Measurements from ENCODE around the gene RAMP1. TPM values are rescaled to one million over a fixed set of nuclear protein-coding genes. Genes with fewer than 3 reads are reported as not detected.
A peak's percentile ranks its signal among the peaks of the same experiment; 100 is the strongest.

Gene RAMP1
- total RNA-seq, 1 experiment from 2014 or later, result 23.4 TPM

DNA sequence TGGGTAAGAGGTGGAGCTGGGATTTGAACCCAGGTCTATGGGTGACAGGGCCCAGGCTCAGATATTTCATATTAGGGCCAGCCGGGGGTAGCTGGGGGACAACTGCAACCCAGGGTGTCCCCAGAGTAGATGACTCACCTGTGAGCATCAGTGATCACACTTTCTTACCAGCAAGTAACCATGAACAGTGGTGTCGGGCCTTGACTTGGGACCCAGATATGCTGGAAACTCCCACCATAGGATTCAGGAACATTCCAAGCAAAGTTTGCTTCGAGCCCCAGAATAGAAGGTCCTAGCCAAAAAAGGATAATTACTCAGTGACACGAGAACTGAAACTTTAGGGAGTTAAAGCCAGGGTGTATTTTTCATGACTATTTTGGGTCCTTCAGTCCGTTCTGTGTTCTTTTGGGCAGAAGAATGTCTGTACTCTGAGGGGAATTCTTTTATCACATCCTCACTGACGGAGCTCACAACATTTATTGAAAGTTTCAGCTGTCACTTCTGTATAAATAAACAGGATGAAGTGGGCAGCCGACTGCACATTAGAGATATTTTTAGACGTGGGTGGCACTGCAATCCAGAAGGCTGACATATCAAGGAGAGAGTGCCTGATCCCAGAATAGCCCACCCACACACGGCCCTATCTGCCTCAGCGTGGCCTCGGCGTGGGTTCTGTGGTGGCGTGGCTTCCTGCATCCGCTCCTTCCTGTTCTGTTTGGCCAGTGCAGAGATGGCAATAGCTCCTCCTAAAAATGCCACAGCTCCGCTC, 45.6 kb downstream of the RAMP1 start:
- H3K4me3 ChIP-seq (replicated peaks in 1 of 2; ENCODE audit: low read depth in 1 of 2, low read length in 2 of 2), result no peak overlapping the region
- no peaks in the 10 kb centered on the region for H3K79me2 ChIP-seq (ENCODE audit: insufficient read depth, low read length)
- no TSS peak for BruUV-seq (replicated peaks)
- H3K27ac ChIP-seq (ENCODE audit: low read depth, low read length), result no peak overlapping the region
- peaks cover 7 to 18% of the 10 kb centered on the region in 2 experiments for H3K4me1 ChIP-seq (ENCODE audit: control insufficient read depth in 1 of 2, insufficient read depth in 2 of 2, low read length in 2 of 2)
- DNase-seq (ENCODE audit: low read depth, low spot score), result no peak
- H4K20me1 ChIP-seq (ENCODE audit: insufficient read depth), result no peaks in the 10 kb centered on the region
- TF ChIP-seq SRF (IDR thresholded peaks at IDR 0.05; ENCODE audit: low read depth), result no peak
- TF ChIP-seq CTCF (IDR thresholded peaks at IDR 0.05 in 2 of 3, conservative IDR thresholded peaks at IDR 0.05 in 1 of 3; ENCODE audit: borderline replicate concordance in 1 of 3, insufficient read depth in 1 of 3, low read depth in 2 of 3, low read length in 2 of 3), result no peak
- TF ChIP-seq SP1 (IDR thresholded peaks at IDR 0.05; ENCODE audit: low read depth), result peak; percentile 20; the same call in 1 of the 2 replicates
- TF ChIP-seq POLR2AphosphoS5 (IDR thresholded peaks at IDR 0.05; ENCODE audit: low read depth, low read length), result no peak
- TF ChIP-seq EGR1 (IDR thresholded peaks at IDR 0.05; ENCODE audit: low read depth), result peak; percentile 68; the same call in 1 of the 2 replicates
- no peak overlapping the region for H3K9ac ChIP-seq (ENCODE audit: low read length)
- ChIA-PET RAD21 (ENCODE audit: low non-redundant PET in 1 of 2, low total read pairs in 2 of 2, uncharacterized antibody in 2 of 2, unreplicated experiment in 2 of 2) (no interaction called here), POLR2A (no interaction called here), CTCF (no interaction called here)
- no peaks in the 10 kb centered on the region for H3K9me2 ChIP-seq (ENCODE audit: insufficient read depth)
- H3K9me3 ChIP-seq (ENCODE audit: control insufficient read depth in 1 of 2, insufficient read depth in 1 of 2, low read depth in 1 of 2, low read length in 2 of 2), result peaks cover 0 to 8% of the 10 kb centered on the region in 2 experiments; a peak in 1 of 4 replicates
- no peak overlapping the region for H2AFZ ChIP-seq (ENCODE audit: low read depth, low read length, poor library complexity, severe bottlenecking)
- ATAC-seq, result no peak
- H3K36me3 ChIP-seq (ENCODE audit: control insufficient read depth in 1 of 2, insufficient read depth in 2 of 2, low read length in 2 of 2), result no peaks in the 10 kb centered on the region
- H3K4me2 ChIP-seq (ENCODE audit: low read length), result peak overlapping the region; percentile 20
- intact Hi-C loops (cut with micrococcal nuclease), result no loop called here
- no peaks in the 10 kb centered on the region for H3K27me3 ChIP-seq (ENCODE audit: insufficient read depth, low read length)

DNA sequence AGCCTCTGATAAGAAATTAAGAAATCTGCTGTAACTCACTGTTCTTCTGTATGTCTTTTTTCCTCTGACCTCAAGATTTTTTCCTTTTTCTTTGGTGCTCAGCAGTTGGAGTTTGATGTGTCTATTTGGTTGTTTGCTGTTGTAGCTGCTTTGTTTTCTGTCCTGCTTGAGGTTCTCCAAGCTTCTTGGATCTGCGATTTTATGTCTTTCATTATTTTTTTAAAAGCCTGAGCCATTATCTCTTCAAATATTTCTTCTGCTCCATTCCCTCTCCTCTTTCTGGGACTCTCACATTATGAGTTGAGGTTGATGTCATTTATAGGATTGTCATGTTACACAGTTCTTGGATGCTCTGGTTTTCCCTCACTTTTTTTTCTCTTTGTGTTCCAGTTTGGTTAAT, 47.7 kb downstream of the RAMP1 start:
- ATAC-seq, result no peak

More for the DNA sequence above, 47.7 kb downstream of the RAMP1 start:
- Histone ChIP-seq H3K9ac (ENCODE audit: low read length) (no peak overlapping the region), H3K4me3 (replicated peaks in 1 of 2; ENCODE audit: low read depth in 1 of 2, low read length in 2 of 2) (no peak overlapping the region), H3K9me3 (ENCODE audit: control insufficient read depth in 1 of 2, insufficient read depth in 1 of 2, low read depth in 1 of 2, low read length in 2 of 2) (peaks cover 0 to 16% of the 10 kb centered on the region in 2 experiments; a peak in 1 of 4 replicates), H3K4me2 (ENCODE audit: low read length) (no peak overlapping the region), H3K27me3 (ENCODE audit: insufficient read depth, low read length) (no peaks in the 10 kb centered on the region), H2AFZ (ENCODE audit: low read depth, low read length, poor library complexity, severe bottlenecking) (no peak overlapping the region), H4K20me1 (ENCODE audit: insufficient read depth) (no peaks in the 10 kb centered on the region), H3K27ac (ENCODE audit: low read depth, low read length) (no peak overlapping the region), H3K9me2 (ENCODE audit: insufficient read depth) (no peaks in the 10 kb centered on the region), H3K4me1 (ENCODE audit: control insufficient read depth in 1 of 2, insufficient read depth in 2 of 2, low read length in 2 of 2) (peaks cover 7 to 12% of the 10 kb centered on the region in 2 experiments), H3K36me3 (ENCODE audit: control insufficient read depth in 1 of 2, insufficient read depth in 2 of 2, low read length in 2 of 2) (no peaks in the 10 kb centered on the region), H3K79me2 (ENCODE audit: insufficient read depth, low read length) (no peaks in the 10 kb centered on the region)
- no peak for TF ChIP-seq SRF (IDR thresholded peaks at IDR 0.05; ENCODE audit: low read depth)
- no peak for TF ChIP-seq EZH2phosphoT487 (IDR thresholded peaks at IDR 0.05; ENCODE audit: borderline replicate concordance)
- TF ChIP-seq FOSL1 (IDR thresholded peaks at IDR 0.05; ENCODE audit: low read depth), result no peak
- no peak for TF ChIP-seq RAD21 (IDR thresholded peaks at IDR 0.05; ENCODE audit: low read depth)
- TF ChIP-seq CEBPB (IDR thresholded peaks at IDR 0.05; ENCODE audit: low read depth), result no peak
- ChIA-PET POLR2A (no interaction called here), CTCF (no interaction called here), RAD21 (ENCODE audit: low non-redundant PET in 1 of 2, low total read pairs in 2 of 2, uncharacterized antibody in 2 of 2, unreplicated experiment in 2 of 2) (no interaction called here)
- DNase-seq (ENCODE audit: low read depth, low spot score), result no peak
- intact Hi-C loops (cut with micrococcal nuclease), result no loop called here
- no TSS peak for BruUV-seq (replicated peaks)
